GM19463 (cell line): ENCODE measurements around the gene MRPL32.
"Not testable (repeated sequence)": the region's sequence is repeated elsewhere in the genome, so short reads cannot be mapped to it uniquely, and the experiment has no call there.

ENCODE experiments used
- ATAC-seq: cut with Tn5 transposase; IDR thresholded peaks from one replicate; pipeline ENCODE4 v1.9.1; 2021; ENCODE audit warnings: mild to moderate bottlenecking, moderate library complexity; ENCODE audit not compliant: unreplicated experiment

Gene MRPL32

DNA sequence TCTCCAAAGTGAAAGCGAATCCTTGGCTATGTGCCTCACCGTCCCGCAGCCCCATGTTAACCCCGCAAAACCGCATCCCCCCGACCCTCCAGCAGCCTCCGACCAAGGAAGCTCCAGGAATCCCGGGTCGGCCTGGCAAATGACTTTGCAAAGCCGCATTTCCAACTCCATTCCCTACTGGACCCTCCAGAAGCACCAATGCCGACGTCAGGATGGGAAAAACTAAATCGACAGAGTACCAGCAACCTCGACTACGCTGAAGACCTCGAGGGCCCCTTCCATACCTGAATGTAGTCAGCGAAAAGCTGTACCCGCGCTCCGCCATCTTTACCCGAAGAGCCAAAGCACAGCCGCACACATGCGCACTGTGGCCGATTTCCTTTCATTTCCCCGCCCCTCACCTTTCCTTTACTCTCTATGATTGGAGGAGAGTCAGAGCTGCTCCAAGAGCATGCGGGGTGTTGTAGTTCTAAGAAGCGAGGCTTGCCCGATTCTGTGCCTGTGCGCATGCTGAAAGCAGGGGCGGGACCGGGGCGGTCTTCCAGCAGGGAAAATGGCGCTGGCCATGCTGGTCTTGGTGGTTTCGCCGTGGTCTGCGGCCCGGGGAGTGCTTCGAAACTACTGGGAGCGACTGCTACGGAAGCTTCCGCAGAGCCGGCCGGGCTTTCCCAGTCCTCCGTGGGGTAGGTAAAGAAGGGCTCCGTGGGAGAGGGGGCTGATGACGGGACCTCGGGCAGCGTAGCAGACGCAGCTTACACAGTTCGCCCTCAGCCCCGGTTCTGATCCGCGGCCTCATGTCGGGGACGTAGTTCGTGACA, at the start of gene MRPL32, which contains the start of gene PSMA2:
TSS of gene MRPL32 (plus strand) at position 543 of the 818 bp plus-strand sequence. CDS start at position 554, 11 bp downstream.
TSS of gene PSMA2 (minus strand) at position 341 of the 818 bp plus-strand sequence. CDS start at position 325, 16 bp downstream.
- ATAC-seq: peak; percentile 99

DNA sequence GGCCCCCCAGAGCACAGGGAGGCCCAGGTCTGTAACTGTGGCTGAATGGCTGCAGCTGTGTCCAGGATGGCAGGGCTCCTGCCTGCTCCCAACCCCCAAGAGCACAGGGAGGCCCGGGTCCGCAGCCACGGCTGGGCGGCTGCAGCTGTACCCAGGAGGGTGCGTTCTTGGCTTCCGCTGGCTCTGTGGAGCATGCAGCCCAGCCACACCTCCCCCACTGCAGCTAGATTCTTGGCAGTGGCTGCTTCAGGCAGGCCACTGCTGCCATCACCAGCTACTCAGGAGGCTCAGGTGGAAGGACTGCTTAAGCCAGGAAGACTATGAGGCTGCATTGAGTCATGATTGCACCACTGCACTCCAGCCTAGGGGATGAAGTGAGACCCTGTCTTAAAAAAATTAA, 48.2 kb upstream of the MRPL32 start:
- ATAC-seq: no peak

DNA sequence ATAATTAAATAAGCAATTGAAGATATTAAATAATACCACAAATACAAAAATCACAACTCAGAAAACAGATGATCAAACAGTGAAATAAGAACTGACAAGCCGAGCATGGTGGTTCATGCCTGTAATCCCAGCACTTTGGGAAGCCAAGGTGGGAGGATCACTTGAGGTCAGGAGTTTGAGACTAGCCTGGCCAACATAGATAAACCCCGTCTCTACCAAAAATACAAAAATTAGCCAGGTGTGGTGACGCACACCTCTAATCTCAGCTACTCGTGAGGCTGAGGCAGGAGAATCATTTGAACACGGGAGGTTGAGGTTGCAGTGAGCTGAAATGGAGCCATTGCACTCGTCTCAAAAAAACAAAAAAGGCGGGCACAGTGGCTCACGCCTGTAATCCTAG, 47.0 kb upstream of the MRPL32 start:
- ATAC-seq: not testable (repeated sequence)

DNA sequence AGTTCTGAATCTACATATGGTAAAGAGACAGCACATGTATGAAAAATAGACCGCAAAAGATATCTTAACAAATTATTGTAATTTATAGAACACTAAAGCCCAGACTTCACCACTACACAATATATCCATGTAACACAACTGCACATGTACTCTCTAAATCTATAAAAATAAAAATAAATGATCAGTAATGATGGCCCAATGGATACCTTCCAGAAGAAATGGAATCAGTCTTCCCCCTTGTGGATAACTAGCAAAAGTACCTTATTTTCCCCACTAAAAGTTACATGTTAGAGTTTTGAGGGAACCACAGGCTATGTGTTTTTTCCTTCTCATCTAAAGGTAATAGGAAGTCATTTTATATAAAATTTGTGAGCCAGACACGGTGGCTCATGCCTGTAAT, 46.0 kb upstream of the MRPL32 start:
- no peak for ATAC-seq

DNA sequence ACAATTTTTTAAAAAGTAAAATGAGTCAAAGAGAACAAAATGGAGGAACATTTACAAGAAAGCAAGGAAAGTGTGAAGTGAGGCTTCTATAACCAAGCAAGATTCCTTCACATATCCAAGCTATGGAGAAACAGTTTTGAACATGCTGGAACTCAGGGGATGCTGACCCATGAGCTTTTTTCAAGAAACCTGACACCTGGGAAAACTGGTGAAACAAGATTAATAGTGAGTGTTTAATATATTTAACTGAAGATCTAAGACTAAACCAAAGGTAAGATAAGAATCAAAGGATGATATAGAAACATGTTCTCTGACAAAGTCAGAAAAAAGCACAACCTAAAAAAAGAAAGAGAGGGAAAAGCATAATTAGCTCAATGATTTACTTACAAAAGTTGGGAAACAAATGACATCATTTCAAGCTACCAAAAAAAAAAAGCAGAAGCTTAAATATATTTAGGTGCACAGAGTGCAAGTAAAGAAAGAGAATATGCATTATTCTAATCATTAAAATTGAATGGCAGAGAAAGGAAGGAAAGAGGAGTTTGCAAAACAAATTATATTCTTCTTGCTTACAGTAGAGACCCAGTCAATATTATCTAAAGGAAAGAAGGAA, 45.2 kb upstream of the MRPL32 start:
- no peak for ATAC-seq

DNA sequence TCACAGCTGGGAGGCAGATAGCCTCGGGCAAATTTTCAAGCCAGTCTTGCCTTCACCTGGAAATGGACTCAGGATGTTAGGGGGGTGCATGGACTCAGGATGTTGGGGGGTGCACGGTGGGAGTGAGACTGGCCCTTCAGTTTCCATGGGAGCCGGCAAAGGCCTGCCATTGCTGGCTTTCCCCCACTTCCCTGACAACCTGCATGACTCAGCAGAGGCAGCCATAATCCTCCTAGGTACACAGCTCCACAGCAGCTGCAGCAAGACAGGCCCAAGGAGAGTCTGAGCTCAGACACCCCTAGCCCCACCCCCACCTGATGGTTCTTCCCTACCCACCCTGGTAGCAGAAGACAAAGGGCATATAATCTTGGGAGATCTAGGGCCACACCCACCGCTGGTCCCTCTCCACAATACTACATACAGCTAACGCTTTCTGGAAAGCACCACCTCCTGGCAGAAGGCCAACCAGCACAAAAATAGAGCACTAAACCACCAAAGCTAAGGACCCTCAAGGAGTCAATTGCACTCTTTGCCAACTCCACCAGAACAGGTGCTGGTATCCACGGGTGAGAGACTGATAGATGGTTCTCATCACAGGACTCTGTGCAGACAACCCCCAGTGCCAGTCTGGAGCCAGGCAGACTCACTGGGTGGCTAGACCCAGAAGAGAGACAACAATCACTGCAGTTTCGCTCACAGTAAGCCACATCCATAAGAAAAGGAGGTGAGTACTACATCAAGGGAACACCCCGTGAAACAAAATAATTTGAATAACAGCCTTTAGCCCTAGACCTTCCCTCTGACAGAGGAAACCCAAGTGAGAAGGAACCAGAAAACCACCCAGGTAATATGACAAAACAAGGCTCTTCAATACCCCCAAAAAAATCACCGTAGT, 38.6 kb upstream of the MRPL32 start:
- no peak for ATAC-seq

DNA sequence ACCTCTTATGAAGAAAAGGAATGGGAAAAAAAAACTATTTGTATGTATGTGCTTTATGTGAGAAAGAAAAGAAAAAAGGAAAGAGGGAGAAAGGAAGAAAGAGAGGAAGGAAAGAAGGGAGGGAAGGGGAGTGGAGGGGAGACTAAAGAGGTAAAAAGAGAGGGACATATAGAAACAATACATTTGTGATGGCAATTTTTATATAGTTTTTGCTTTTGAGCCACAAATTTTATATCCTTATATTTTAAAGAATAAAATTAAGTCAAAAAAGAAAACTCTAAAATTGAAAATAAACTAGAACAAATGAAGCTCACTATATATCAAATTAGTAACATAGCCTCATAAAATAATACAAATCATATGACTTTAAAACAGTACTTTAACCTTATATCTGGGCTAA, 31.3 kb upstream of the MRPL32 start:
- ATAC-seq: no peak

DNA sequence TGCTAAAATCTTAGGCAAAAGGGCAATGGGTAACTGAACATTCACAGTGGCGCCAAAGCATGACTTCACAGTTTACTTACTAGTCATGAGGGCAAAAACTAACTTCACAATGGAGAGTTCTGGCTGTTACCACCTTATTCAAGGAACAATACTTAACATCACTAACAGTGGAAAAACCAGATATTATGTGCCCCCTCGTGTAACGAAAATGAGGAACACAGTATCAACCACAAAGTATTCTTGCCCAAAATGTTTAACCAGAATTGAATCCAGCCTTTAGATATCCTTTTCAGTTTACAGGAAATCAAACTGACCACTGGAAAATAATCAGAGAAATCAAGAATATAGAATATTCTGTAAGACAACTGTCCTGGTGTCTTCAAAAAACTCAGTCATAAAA, 29.8 kb upstream of the MRPL32 start:
- no peak for ATAC-seq

DNA sequence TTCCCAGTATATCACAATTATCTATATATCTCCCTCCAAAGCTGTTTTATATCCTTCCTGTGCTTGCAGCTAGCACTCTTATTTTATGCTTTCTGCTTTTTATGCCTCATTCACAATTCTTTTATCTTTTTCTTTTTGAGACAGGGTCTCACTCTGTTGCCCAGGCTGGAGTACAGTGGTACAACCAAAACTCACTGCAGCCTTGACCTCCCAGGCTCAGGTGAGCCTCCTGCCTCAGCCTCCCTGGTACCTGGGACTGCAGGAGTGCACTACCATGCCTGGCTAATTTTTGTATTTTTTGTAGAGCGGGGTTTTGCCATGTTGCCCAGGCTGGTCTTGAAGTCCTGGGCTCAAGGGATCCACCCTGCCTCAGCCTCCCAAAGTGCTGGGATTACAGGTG, 26.0 kb upstream of the MRPL32 start:
- no peak for ATAC-seq

DNA sequence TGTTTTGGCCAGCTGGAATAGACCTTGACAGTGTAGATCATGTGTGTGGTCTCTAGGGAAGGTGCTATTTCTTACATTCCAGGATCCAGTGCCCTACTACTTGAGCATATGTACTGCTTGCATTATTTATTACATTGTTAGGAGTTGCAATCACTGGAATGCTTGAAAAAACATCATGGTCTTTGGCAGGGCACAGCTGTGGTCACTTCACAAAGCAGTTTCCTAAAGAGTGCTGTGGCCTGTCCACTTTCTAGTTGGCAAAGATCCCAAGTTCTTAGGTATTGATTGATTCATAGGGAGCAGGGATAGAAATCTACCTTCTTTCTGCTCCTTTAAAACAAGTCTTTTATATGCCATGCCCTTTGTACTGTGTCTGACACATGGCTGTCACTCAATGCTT, 24.9 kb upstream of the MRPL32 start:
- ATAC-seq: no peak

DNA sequence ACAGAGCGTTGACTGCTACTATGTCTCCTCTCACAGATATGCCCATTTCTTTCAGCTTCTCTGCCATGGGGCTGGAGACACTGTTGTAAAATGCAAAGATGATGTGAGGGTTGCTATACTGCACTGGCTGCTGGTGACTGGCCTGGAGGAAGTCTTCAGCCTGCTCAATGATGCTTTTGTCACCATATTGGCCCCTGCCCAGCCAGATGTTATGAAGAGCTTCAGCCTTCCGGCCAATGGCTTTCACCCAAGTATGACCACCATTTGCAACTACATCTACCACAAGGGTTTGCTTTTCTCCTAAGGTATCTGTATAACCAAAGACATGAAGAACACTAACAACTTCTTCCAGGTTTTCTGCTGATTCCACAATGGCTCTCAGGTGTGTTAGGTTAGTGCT, 21.9 kb upstream of the MRPL32 start:
- no peak for ATAC-seq

DNA sequence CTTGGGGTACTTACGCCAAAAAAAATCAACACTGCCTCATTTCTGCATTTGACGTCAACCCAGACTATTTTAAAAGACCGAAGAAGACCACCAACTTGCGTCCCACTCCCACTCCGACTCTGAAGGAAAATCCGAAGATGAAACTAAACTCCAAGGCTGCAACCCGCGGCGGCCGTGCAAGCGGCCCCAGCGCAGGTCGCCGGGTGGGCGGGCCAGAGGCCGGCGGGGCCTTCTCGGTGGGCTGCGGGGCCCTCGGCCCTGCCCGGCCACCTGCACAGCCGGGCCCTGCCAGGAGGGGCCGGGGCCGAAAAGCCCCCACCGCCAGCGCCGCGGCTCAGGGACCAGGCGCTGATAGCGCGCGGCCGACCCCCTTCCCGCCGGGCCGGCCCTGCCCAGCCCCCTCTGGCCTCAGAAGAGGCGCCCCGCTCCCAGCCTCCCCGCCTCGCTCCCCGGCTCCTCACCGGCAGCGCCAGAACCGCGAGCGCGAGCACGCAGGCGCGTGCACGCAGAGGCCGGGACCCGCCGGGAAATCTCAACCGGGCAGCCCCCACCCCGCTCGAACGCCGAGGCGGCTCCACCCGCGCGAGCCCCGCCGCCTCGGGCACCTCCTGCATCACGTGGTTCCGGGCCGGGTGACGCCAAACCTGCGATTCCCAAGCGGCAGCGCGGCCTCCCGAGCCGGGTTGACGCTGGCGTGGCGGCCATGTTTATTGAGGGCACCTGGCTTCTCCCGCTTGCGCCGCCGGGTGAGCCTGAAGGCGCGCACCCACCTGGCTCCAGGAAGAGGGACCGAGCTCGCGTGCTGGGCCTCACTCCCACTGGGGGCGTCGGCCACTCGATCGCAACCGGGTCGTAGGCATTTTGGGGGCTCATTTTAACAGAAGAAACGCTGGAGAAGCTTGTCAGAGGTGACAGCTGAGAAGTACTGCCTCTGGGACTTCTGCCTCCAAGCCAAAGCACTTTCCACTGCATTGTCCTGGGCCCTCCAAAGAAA, 20.4 kb upstream of the MRPL32 start, which contains the start of gene C7orf25:
TSS of gene C7orf25 (minus strand) at position 617 of the 994 bp plus-strand sequence. CDS start 1,170 bp downstream, outside the sequence.
- ATAC-seq: peak; percentile 90

DNA sequence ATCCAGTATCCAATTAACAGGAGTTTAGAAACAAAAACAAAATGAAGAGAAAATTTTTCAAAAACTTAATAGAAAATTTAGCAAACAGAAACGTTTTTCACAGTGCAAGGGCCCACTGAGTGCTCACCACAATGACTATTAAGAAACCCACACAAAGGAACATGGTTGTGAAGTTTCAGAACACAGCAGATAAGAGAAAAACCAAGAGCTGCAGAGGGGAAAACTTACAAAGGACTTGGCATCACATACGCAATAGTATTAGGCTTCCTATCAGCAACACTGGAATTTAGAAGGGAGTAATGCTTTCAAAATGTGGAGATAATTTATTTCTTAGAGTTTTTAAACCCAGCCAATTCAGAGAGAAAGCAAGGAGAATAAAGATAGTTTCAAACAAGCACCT, 18.6 kb upstream of the MRPL32 start:
- ATAC-seq: no peak

DNA sequence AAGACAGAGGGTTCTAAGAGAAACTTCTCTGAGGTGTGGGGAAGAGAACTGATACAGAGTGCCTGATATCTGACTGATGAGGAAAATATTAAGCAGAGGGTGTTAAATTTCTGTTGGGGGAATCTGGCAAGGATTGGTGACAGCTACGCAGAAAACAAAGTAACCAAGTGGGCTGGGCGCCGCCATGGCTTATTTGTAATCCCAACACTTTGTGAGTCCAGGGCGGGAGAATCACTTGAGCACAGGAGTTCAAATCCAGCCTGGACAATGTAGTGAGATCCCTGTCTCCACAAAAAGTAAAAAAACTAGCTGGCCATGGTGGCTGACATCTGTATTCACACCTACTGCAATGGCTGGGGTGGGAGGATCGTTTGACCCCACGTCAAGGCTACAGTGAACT, 18.2 kb upstream of the MRPL32 start:
- ATAC-seq: no peak

DNA sequence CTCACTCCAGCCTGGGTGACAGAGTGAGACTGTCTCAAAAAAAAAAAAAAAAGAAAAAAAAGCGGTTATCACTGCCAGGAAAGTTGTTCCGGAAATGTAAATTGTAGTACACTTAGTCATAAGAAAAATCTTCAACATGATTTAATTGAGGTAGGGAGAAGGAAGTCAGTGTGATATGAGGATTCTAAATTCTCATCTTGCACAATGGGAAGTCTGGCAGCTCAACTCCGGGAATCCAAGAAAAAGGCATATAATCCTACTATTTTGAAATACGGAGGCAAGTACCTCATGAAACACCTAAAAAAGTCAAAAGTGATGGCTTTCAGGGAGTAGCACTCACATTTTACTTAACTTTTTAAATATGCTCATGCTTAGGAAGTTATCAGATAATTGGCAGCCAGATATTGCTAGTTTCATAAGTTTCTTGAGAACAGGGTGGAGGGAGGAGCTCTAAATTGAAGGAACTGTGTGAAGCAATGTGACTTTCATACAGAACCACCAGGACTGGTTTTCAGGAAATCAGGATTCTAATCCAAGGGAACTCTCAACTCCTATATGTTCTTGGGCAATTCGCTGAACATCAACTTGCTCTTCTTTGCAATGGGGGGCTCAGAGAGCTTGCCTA, 17.6 kb upstream of the MRPL32 start:
- no peak for ATAC-seq

DNA sequence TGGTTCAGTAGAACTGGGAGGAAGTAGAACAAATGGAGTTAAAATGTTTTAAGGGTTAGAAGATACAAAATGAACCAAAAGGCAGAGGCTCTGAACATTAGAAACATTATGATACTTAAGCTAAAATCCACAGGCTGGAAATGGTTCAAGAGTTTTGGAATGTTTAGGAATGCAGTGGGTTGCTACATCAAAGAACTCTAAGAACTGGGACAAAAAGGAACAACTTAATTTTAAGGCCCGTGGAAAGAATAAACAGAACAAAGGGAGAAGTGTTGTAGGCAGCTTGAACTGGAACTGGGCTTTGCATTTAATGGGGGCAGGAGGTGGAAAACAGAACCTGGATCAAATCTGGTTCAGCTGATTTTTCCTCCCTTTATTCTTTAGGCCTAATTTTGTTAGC, 16.8 kb upstream of the MRPL32 start:
- ATAC-seq: no peak

DNA sequence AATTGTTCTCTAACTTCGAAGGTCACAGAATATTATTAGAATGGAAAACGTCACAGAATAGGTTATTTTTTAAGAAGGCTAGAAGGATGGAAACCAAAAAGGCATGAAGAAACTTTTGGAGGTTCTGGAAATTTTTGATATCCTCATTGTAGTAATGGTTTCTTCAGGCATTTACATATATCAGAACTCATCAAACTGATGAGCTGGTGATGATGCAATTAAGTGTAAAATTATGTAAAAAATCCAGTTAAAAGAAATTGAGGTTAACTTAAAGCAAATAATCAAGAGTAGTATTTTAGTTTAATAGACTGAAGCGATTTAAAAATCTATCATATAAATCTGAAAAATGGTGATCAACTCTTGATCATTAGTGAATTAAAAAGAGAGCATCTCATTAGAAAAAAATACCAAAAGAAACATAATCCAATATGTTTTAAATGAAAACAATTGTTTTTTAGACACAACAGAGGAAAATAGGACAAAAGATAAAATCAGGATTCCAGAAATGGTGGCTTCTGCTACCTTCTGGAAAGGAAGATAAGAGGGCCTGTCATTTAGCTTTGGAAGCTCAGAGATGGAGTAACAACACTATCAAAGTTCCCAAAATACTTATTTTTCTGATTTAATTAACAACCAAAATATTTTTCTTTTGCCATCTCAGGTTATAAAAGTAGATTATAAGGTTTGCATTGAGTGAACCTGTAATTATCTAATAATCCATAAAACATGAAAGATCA, 10.0 kb upstream of the MRPL32 start:
- no peak for ATAC-seq

DNA sequence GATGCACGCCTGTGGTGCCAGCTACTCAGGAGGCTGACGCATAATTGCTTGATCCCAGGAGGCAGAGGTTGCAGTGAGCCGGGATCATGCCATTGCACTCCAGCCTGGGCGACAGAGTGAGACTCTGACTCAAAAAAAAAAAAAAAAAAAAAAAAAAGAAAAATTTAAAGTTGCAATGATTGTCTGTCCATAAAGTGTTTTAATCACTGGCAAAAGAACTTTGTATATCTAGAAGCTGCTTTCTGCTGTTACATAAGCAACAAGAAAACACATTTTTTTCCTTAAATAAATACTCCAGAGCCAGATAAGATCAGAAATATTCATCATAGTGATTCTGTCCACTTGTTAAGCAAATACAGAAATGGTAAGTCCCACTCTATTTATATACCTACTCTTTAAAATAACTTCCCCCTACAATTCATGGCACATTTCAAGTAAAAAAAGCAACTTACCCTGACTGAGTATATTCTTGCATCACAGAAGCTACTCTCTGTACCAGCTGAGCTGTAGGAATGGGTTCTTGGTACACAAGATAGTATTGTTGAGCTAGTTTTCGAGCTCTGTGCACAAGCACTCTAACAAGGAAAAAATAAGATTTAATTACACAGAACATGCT, 7.8 kb upstream of the MRPL32 start:
- no peak for ATAC-seq
